OCI-LY7 (cell line): ENCODE results near the gene LRP10. TPM values are rescaled to one million over a fixed set of nuclear protein-coding genes. Genes with fewer than 3 reads are reported as not detected.
"Not testable (repeated sequence)": the region's sequence is repeated elsewhere in the genome, so short reads cannot be mapped to it uniquely, and the experiment has no call there.

Experiments used
- BruUV-seq: library from RNA; stranded (reverse); fragments of 400-500 nt; replicated peaks from 2 replicates; lab custom pipeline; 2021; lab: Mats Ljungman, UMichigan
- CTCF ChIA-PET: fragments of 300-600 bp; sonication (Branson Sonifier 250); formaldehyde crosslinking; loops from one replicate; lab custom pipeline; 2022; ENCODE audit warnings: antibody characterized with exemption; ENCODE audit not compliant: unreplicated experiment; lab: Charles Lee
- POLR2A ChIA-PET: fragments of 300-600 bp; sonication (Branson Sonifier 250); formaldehyde crosslinking; loops from one replicate; lab custom pipeline; 2022; ENCODE audit warnings: antibody characterized with exemption; lab: Charles Lee
- DNase-seq: peaks from one replicate; pipeline ENCODE4 v3.0.0-alpha.2; 2015; ENCODE audit warnings: low spot score
- H2AFZ ChIP-seq: fragments of 200-600 bp; sonication (generic), shearing (Covaris generic); 2 replicates; pipeline ENCODE4 v1.6.1; 2014; ENCODE audit warnings: mild to moderate bottlenecking, antibody characterized with exemption, low read length, moderate library complexity
- H3K27ac ChIP-seq: fragments of 200-600 bp; sonication (generic); 2 replicates; pipeline ENCODE4 v1.5.1; 2014; ENCODE audit warnings: mixed run types, low read depth, mild to moderate bottlenecking, moderate library complexity, low read length, inconsistent platforms; ENCODE audit not compliant: poor library complexity, severe bottlenecking
- H3K36me3 ChIP-seq: fragments of 200-600 bp; sonication (generic); 2 replicates; pipeline ENCODE4 v1.6.1; 2014; ENCODE audit warnings: mild to moderate bottlenecking, antibody characterized with exemption, low read length, moderate library complexity, mixed read lengths; ENCODE audit not compliant: insufficient read depth
- H3K4me1 ChIP-seq: fragments of 200-600 bp; sonication (generic); 2 replicates; pipeline ENCODE4 v1.5.1; 2014; ENCODE audit warnings: mild to moderate bottlenecking, low read length; ENCODE audit not compliant: insufficient read depth, poor library complexity, severe bottlenecking
- H3K4me2 ChIP-seq: fragments of 200-600 bp; sonication (generic); 2 replicates; pipeline ENCODE4 v1.6.1; 2014; ENCODE audit warnings: mild to moderate bottlenecking, low read length
- H3K4me3 ChIP-seq: fragments of 200-600 bp; sonication (generic); 2 replicates; pipeline ENCODE4 v1.5.1; 2014; ENCODE audit warnings: mild to moderate bottlenecking, low read depth, low read length; ENCODE audit not compliant: poor library complexity, severe bottlenecking
- H3K79me2 ChIP-seq: fragments of 200-600 bp; sonication (generic); 2 replicates; pipeline ENCODE4 v1.6.1; 2016; ENCODE audit warnings: low read depth, mild to moderate bottlenecking, low read length, moderate library complexity, mixed read lengths; ENCODE audit not compliant: insufficient read depth
- H3K9me2 ChIP-seq: fragments of 200-600 bp; sonication (generic); 2 replicates; pipeline ENCODE4 v1.6.1; 2016; ENCODE audit warnings: mild to moderate bottlenecking, low read length, mixed read lengths; ENCODE audit not compliant: insufficient read depth
- H3K9me3 ChIP-seq: fragments of 200-600 bp; sonication (generic); 2 replicates; pipeline ENCODE4 v1.6.1; 2014; ENCODE audit warnings: mild to moderate bottlenecking, mixed run types, low read length, mixed read lengths
- H4K20me1 ChIP-seq: fragments of 200-600 bp; sonication (generic); 2 replicates; pipeline ENCODE4 v1.6.1; 2014; ENCODE audit warnings: mild to moderate bottlenecking, antibody characterized with exemption, low read length, moderate library complexity, mixed read lengths; ENCODE audit not compliant: insufficient read depth
- EZH2phosphoT487 ChIP-seq: fragments of 200-600 bp; sonication (generic); IDR thresholded peaks from 2 replicates; pipeline ENCODE4 v1.6.1; 2018; ENCODE audit warnings: low read depth, borderline replicate concordance, mild to moderate bottlenecking, mixed run types, antibody characterized with exemption, low read length, moderate library complexity, mixed read lengths
- intact Hi-C: fragments of 100-400 bp; cut with micrococcal nuclease; formaldehyde crosslinking; loops from one replicate; pipeline ENCODE4 v1.10.0; 2022; ENCODE audit not compliant: unreplicated experiment
- total RNA-seq, 2 experiments: library from RNA; depleted of rRNA in 1 of 2; stranded (reverse); fragments of >200 nt in 1 of 2; shearing (Covaris generic) in 1 of 2; gene quantifications; 2 replicates each; pipeline ENCODE4 v1.2.3, GENCODE V29; 2014 to 2022
- TF ChIP-seq, protein P1 (sequence below): fragments of 200-600 bp; sonication (generic); conservative IDR thresholded peaks from 2 replicates; pipeline ENCODE4 v1.5.1; 2014; ENCODE audit warnings: mild to moderate bottlenecking, antibody characterized with exemption, low read length, moderate library complexity, mixed read lengths

LRP10 gene
- total RNA-seq, 2 experiments from 2014 or later: 25.5 to 55.1 TPM

DNA sequence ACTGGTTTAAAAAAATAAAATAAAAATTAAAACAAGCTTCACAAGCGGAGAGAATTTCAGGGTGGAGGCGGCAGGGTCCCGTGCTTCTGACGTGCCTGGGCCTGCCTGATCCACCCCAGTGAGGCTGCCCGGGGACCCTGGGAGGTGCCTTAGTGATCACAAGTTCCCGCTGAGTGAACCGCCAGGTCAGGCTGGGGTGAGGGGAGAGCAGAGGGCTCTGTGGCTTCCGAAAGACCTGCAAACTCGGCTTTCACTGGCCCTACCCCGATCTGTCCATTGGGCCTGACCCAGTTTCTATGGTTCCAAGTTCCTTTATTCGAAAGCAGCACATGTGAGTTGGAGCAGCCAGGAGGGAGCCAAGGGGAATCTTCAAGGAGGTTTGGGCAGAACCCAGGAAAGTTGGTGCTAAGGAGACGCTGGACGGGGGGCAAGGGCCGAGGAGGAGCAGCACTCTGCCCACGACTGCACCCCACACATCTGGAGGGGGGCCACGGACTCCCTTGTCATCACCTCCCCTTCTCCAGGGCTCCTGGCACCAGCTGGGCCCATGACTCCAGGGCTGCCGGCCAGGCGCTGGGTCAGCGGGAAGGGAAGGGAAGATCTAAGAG, 22.2 kb upstream of the LRP10 start:
- no peak overlapping the region for H2AFZ ChIP-seq
- H3K9me3 ChIP-seq: no peaks in the 10 kb centered on the region
- POLR2A ChIA-PET: interaction anchor here (0.7 to 2.2 kb wide), 5 partner anchors 16 to 174 kb away, joined by 3 to 9 read pairs (median 4); partner anchors contain the start of gene MRPL52

DNA sequence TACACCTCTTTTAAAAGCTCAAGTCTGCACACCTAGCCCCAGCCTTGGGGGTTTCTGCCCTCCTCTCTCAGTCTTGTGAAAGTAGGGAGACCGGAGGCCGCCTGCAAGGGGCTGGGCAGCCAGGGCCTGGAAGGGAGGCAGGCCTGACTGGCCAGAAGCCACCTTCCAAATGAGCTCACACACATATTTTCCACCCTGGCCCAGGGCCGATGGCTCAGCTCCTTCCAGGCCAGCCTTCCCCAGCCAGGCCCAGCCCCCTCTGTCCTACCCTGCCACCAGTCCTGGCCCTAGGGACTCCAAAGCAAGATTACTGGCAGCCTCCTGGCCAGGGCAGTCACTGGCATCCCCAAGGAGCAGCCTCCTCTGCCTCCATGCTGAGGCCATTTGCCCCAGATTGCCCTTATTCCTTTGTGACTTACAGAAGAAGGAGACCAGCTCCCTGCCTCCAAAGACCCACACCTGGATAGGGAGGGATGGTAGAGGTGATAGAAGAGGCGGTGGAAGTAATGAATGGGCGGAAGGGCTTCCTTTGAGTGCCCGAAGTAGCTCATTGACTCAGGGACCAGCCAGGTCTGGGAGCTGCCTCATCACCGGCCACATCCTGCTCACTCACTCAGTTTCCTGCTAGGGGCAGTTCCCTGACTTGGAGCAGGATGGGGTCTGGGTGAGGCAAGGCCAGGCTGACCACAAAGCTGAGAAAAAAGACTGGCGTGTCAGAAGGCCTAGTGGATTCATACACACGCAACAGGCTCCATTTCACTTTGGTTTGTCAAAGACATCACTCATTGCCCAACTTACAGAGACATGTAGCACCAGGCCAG, 20.4 kb upstream of the LRP10 start:
- Histone ChIP-seq H3K9me2 (no peaks in the 10 kb centered on the region), H3K9me3 (no peaks in the 10 kb centered on the region), H3K79me2 (no peaks in the 10 kb centered on the region), H3K4me3 (no peak overlapping the region), H3K36me3 (no peaks in the 10 kb centered on the region), H3K4me1 (peaks cover 19% of the 10 kb centered on the region), H3K27ac (no peak overlapping the region), H3K4me2 (no peak overlapping the region), H2AFZ (peak overlapping the region; percentile 1; the same call in 1 of the 2 replicates), H4K20me1 (no peaks in the 10 kb centered on the region)
- ChIA-PET CTCF (interaction anchor here (0.5 to 1.4 kb wide), 3 partner anchors 24 to 252 kb away, joined by 3 read pairs; no protein-coding TSS in a partner anchor), POLR2A (interaction anchor here (0.5 to 6.0 kb wide), 12 partner anchors 17 to 291 kb away, joined by 3 to 42 read pairs (median 4); partner anchors contain the start of gene OXA1L)
- DNase-seq: no peak
- TF ChIP-seq, protein P1, sequence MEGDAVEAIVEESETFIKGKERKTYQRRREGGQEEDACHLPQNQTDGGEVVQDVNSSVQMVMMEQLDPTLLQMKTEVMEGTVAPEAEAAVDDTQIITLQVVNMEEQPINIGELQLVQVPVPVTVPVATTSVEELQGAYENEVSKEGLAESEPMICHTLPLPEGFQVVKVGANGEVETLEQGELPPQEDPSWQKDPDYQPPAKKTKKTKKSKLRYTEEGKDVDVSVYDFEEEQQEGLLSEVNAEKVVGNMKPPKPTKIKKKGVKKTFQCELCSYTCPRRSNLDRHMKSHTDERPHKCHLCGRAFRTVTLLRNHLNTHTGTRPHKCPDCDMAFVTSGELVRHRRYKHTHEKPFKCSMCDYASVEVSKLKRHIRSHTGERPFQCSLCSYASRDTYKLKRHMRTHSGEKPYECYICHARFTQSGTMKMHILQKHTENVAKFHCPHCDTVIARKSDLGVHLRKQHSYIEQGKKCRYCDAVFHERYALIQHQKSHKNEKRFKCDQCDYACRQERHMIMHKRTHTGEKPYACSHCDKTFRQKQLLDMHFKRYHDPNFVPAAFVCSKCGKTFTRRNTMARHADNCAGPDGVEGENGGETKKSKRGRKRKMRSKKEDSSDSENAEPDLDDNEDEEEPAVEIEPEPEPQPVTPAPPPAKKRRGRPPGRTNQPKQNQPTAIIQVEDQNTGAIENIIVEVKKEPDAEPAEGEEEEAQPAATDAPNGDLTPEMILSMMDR: no peak
- TF ChIP-seq EZH2phosphoT487: no peak
- BruUV-seq: no TSS peak
- intact Hi-C loops: loop anchor here (5.0 kb wide), 1 partner anchor 264 kb away; the partner anchor contains the start of gene DAD1

More for the DNA sequence above, 22.2 kb upstream of the LRP10 start:
- Histone ChIP-seq H3K9me2 (no peaks in the 10 kb centered on the region), H3K36me3 (no peaks in the 10 kb centered on the region), H4K20me1 (no peaks in the 10 kb centered on the region), H3K27ac (no peak overlapping the region), H3K4me1 (peaks cover 19% of the 10 kb centered on the region), H3K4me2 (no peak overlapping the region), H3K4me3 (no peak overlapping the region), H3K79me2 (no peaks in the 10 kb centered on the region)
- TF ChIP-seq, protein P1: no peak
- no peak for TF ChIP-seq EZH2phosphoT487
- no peak for DNase-seq
- intact Hi-C loops: no loop called here
- no TSS peak for BruUV-seq
- CTCF ChIA-PET: no interaction called here

DNA sequence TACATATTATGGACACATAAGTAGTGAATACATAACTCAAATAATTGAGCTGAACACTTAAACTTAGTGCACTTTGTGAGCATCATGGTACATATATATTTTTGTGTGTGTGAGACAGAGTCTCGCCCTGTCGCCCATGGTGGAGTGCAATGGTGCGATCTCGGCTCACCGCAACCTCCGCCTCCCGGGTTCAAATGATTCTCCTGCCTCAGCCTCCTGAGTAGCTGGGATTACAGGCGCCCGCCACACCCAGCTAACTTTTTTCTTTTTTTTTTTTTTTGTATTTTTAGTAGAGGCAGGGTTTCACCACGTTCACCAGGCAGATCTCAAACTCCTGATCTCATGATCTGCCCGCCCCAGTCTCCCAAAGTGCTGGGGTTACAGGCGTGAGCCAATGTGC, 19.4 kb upstream of the LRP10 start:
- not testable (repeated sequence) for H3K27ac ChIP-seq, H3K9me2 ChIP-seq, DNase-seq, H3K4me2 ChIP-seq, H3K4me3 ChIP-seq, BruUV-seq, H3K79me2 ChIP-seq, H3K36me3 ChIP-seq, H3K9me3 ChIP-seq, H4K20me1 ChIP-seq
- POLR2A ChIA-PET: interaction anchor here (0.6 to 6.0 kb wide), 8 partner anchors 18 to 287 kb away, joined by 3 to 42 read pairs (median 4); partner anchors contain the start of gene OXA1L
- Histone ChIP-seq H3K4me1 (peaks cover 19% of the 10 kb centered on the region), H2AFZ (peak overlapping the region; percentile 1; the same call in 1 of the 2 replicates)
- CTCF ChIA-PET: interaction anchor here (0.5 to 1.8 kb wide), 8 partner anchors 22 to 253 kb away, joined by 3 to 15 read pairs (median 4); partner anchors contain the start of gene MRPL52
- intact Hi-C loops: loop anchor here (5.0 kb wide), 1 partner anchor 265 kb away; the partner anchor contains the start of gene DAD1
